Measurements from ENCODE around the gene C1QTNF4.

- TF ChIP-seq POLR2AphosphoS5 (IDR thresholded peaks at IDR 0.05; ENCODE audit: low read depth) (no peak), SPI1 (IDR thresholded peaks at IDR 0.05; ENCODE audit: borderline replicate concordance, low read depth) (no peak), GABPA (IDR thresholded peaks at IDR 0.05; ENCODE audit: low read depth) (no peak)
- TF ChIP-seq, protein P1, sequence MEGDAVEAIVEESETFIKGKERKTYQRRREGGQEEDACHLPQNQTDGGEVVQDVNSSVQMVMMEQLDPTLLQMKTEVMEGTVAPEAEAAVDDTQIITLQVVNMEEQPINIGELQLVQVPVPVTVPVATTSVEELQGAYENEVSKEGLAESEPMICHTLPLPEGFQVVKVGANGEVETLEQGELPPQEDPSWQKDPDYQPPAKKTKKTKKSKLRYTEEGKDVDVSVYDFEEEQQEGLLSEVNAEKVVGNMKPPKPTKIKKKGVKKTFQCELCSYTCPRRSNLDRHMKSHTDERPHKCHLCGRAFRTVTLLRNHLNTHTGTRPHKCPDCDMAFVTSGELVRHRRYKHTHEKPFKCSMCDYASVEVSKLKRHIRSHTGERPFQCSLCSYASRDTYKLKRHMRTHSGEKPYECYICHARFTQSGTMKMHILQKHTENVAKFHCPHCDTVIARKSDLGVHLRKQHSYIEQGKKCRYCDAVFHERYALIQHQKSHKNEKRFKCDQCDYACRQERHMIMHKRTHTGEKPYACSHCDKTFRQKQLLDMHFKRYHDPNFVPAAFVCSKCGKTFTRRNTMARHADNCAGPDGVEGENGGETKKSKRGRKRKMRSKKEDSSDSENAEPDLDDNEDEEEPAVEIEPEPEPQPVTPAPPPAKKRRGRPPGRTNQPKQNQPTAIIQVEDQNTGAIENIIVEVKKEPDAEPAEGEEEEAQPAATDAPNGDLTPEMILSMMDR (IDR thresholded peaks at IDR 0.05; ENCODE audit: insufficient read depth, low read length) = no peak
- TF ChIP-seq, protein P2, sequence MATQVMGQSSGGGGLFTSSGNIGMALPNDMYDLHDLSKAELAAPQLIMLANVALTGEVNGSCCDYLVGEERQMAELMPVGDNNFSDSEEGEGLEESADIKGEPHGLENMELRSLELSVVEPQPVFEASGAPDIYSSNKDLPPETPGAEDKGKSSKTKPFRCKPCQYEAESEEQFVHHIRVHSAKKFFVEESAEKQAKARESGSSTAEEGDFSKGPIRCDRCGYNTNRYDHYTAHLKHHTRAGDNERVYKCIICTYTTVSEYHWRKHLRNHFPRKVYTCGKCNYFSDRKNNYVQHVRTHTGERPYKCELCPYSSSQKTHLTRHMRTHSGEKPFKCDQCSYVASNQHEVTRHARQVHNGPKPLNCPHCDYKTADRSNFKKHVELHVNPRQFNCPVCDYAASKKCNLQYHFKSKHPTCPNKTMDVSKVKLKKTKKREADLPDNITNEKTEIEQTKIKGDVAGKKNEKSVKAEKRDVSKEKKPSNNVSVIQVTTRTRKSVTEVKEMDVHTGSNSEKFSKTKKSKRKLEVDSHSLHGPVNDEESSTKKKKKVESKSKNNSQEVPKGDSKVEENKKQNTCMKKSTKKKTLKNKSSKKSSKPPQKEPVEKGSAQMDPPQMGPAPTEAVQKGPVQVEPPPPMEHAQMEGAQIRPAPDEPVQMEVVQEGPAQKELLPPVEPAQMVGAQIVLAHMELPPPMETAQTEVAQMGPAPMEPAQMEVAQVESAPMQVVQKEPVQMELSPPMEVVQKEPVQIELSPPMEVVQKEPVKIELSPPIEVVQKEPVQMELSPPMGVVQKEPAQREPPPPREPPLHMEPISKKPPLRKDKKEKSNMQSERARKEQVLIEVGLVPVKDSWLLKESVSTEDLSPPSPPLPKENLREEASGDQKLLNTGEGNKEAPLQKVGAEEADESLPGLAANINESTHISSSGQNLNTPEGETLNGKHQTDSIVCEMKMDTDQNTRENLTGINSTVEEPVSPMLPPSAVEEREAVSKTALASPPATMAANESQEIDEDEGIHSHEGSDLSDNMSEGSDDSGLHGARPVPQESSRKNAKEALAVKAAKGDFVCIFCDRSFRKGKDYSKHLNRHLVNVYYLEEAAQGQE (IDR thresholded peaks at IDR 0.05; ENCODE audit: insufficient replicate concordance, low read depth) = no peak
Measured at GRCh38 chr11:47631473-47631872, 37.3 kb upstream of the C1QTNF4 start.
